ENCODE measurements around the gene RNF31. TPM values are rescaled to one million over a fixed set of nuclear protein-coding genes. Genes with fewer than 3 reads are reported as not detected.

The RNF31 gene
- total and polyA plus RNA-seq, 2 of the 13 experiments (the other 11 are each of a cell fraction or from before 2014, with no cell fraction given), result 48.2 to 86.8 TPM

- TF ChIP-seq ZNF704 (CRISPR knock-in tag; IDR thresholded peaks at IDR 0.05; ENCODE audit: borderline replicate concordance), result peak; percentile 97; the same call in 1 of the 2 replicates
- TF ChIP-seq REPIN1 (CRISPR knock-in tag; IDR thresholded peaks at IDR 0.05; ENCODE audit: borderline replicate concordance, low read depth), result peak; percentile 99
- no peak for TF ChIP-seq XBP1 (CRISPR knock-in tag; IDR thresholded peaks at IDR 0.05)
- TF ChIP-seq MYC (CRISPR knock-in tag; IDR thresholded peaks at IDR 0.05; ENCODE audit: borderline replicate concordance), result peak; percentile 100
- peak; percentile 90 for TF ChIP-seq MED1 (CRISPR knock-in tag; IDR thresholded peaks at IDR 0.05)
- peak; percentile 91; the same call in 1 of the 2 replicates for TF ChIP-seq TFDP1 (CRISPR knock-in tag; IDR thresholded peaks at IDR 0.05; ENCODE audit: borderline replicate concordance)
- no peak for TF ChIP-seq NBN (conservative IDR thresholded peaks at IDR 0.05)
- TF ChIP-seq HNF1B (CRISPR knock-in tag; IDR thresholded peaks at IDR 0.05), result no peak; the same call in 1 of the 2 replicates
- peak; percentile 96 for TF ChIP-seq MED13 (CRISPR knock-in tag; IDR thresholded peaks at IDR 0.05)
- peak; percentile 77 for TF ChIP-seq BHLHE40 (IDR thresholded peaks at IDR 0.05; ENCODE audit: low read length)
- TF ChIP-seq KDM4B (CRISPR knock-in tag; IDR thresholded peaks at IDR 0.05), result peak; percentile 99
- peak; percentile 90 for TF ChIP-seq FIP1L1 (IDR thresholded peaks at IDR 0.05; ENCODE audit: borderline replicate concordance, insufficient read depth, low read depth, low read length)
- TF ChIP-seq WIZ (CRISPR knock-in tag; IDR thresholded peaks at IDR 0.05), result peak; percentile 93; the same call in 1 of the 2 replicates
- peak; percentile 96; the same call in 1 of the 2 replicates for TF ChIP-seq ZNF512B (CRISPR knock-in tag; IDR thresholded peaks at IDR 0.05; ENCODE audit: borderline replicate concordance)
- peak; percentile 96 for TF ChIP-seq TAF15 (IDR thresholded peaks at IDR 0.05; ENCODE audit: low read depth, low read length, poor library complexity, severe bottlenecking)
These were observed 32.5 kb upstream of the RNF31 start, which contains the start of the genes DCAF11 and NRL (continued) for GRCh38 chr14:24114532-24115421.

Measured in HepG2 (cell line).